Hair follicle dermal papilla cell (primary cell): ENCODE data around the gene STX2. TPM values are rescaled to one million over a fixed set of nuclear protein-coding genes. Genes with fewer than 3 reads are reported as not detected.

Experiments used
- small RNA-seq: library from RNA; depleted of rRNA; stranded (forward); fragments of <200 nt; gene quantifications from one replicate; pipeline ENCODE3, GENCODE V24; 2012
- total RNA-seq: library from RNA; depleted of rRNA; stranded (reverse); fragments of >200 nt; gene quantifications from 2 replicates; pipeline ENCODE4 v1.2.3, GENCODE V29; 2012

Gene STX2
- total RNA-seq = 48.8 and 52.0 TPM in 2 replicates

DNA sequence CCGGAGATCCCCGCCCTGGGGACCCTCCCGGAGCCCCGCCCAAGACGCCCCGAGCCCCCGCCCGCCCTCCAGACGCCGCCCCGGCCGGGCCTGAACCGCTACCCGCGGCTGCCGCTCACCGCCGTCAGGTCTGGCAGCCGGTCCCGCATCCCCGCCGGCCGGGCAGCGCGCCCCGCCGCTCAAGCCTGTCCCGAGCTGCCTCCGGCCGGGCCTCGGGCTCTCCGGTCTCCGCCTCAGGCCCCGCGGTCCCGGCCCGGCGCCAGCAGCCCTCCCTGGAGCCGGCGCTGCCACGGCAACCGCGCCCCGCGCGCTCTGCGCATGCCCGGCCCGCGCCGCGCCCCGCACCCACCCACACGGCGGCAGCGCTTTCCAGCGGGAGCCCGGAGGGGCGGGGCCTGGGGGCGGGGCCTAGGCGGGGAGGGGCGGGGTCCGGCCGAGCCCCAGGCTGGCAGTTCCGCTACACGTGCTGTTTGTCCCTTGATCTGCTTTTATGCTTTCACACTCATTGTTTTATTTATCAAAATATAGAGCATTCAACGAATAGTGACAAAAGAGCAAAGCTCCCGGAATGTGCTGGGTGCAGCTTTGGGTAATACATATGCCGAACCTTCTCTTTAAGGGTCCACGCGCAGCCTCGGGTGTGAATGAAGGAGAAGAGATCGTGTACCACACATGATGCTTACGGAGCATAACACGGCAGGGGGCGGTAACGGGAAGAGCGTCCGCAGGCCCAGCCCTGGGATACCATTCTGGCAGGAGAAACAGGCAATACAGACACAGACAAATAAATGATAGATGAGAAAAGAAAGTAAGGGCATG is at the start of gene STX2:
Gene STX2 (minus strand): TSS at position 300 of the 819 bp plus-strand sequence. CDS start 151 bp downstream, at position 149.

DNA sequence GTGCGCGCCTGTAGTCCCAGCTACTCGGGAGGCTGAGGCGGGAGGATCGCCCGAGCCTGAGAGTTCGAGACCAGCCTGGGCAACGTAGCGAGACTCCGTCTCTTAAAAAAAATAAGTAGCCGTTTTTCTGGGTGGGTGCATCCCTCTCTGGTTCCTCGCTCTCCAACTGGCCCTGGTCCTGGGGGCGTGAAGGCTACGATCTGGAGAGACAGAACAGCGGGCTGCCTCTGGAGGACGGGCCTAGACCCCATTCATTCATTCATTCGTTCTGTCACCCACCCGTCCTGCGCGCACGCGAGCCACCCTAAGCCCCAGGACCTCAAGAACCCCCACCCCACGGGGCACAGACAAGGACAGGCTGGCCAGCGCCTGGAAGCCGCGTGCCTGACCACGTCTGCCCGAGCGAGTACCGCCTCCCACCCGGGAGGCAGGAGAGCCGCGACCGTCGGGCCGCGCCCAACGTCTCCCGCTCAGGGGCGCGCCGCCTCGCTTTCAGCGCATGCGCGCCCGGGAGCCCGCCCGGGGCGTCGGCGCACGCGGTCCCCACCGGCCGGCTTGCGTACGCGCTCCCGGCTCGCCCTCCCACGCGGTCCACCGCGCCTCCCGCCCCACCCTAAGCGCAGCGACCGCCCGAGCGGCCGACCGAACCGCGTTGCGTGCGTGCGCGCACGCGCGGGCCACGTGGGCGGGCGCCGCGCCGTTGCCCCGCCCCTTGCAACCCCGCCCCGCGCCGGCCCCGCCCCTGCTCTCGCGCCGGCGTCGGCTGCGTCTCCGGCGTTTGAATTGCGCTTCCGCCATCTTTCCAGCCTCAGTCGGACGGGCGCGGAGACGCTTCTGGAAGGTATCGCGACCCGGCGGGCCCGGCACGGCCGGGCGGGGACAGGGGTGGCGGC is 32.5 kb upstream of the STX2 start, which contains the start of gene RAN:
Gene RAN (plus strand): TSS at position 781 of the 893 bp plus-strand sequence. CDS start 528 bp downstream, outside the sequence.

Small RNA genes lying within 50 kb of the gene (small RNA-seq; reads per million reads assigned to genes)
- gene RNU6-1077P = not detected

Other genes starting within 250 kb of the STX2 start
- under 0.01 and 0.16 TPM in 2 replicates for gene RIMBP2, start 123.0 kb downstream of the STX2 start, total RNA-seq
- 236 and 245 TPM in 2 replicates for gene RAN, start 32.8 kb upstream of the STX2 start, total RNA-seq
- gene ADGRD1, start 114.7 kb upstream of the STX2 start, total RNA-seq = under 0.01 and 0.36 TPM in 2 replicates